Right lobe of liver (tissue), 6 donors: ENCODE data around the gene NFKB1. TPM values are rescaled to one million over a fixed set of nuclear protein-coding genes. Genes with fewer than 3 reads are reported as not detected.

Source experiments
- ATAC-seq, 4 donors: fragments of 200-7000 bp; cut with Tn5 transposase; one replicate each; pipeline ENCODE4 v1.9.1; 2020; ENCODE audit warnings: mild to moderate bottlenecking in 4 of 4, moderate library complexity in 4 of 4
- DNase-seq, 3 donors: peaks; one replicate each; pipeline ENCODE4 v3.0.0-alpha.2; 2020
- H3K27ac ChIP-seq, 3 donors: fragments of 200-600 bp; one replicate each; pipeline ENCODE4 v1.8.0; 2022
- H3K27me3 ChIP-seq, 2 donors: fragments of 200-600 bp; one replicate each; pipeline ENCODE4 v1.8.0; 2022
- H3K36me3 ChIP-seq, 4 donors: fragments of 200-600 bp; sonication (generic) in 1 of 4; one replicate each; pipeline versions ENCODE4 v1.5.1 to v1.8.0; 2017 to 2022; ENCODE audit warnings: control low read depth in 1 of 4
- H3K4me1 ChIP-seq, 4 donors: fragments of 200-600 bp; sonication (generic) in 1 of 4; one replicate each; pipeline versions ENCODE4 v1.5.1 to v1.8.0; 2017 to 2022; ENCODE audit warnings: control low read depth in 1 of 4
- H3K4me3 ChIP-seq, 3 donors: fragments of 200-600 bp; one replicate each; pipeline ENCODE4 v1.8.0; 2022
- H3K9me3 ChIP-seq, 4 donors: fragments of 200-600 bp; sonication (generic) in 1 of 4; one replicate each; pipeline versions ENCODE4 v1.5.1 to v1.8.0; 2017 to 2022; ENCODE audit warnings: control low read depth in 1 of 4
- CTCF ChIP-seq, 4 donors: fragments of 200-600 bp in 3 of 4; fragments of 450-650 bp in 1 of 4; IDR thresholded peaks; one replicate each; pipeline versions ENCODE4 v1.5.1 to v1.8.0; 2016 to 2022; ENCODE audit warnings: antibody characterized with exemption in 4 of 4, mild to moderate bottlenecking in 2 of 4
- POLR2A ChIP-seq: fragments of 450-650 bp; IDR thresholded peaks from one replicate; pipeline ENCODE4 v1.6.1; 2017; ENCODE audit warnings: antibody characterized with exemption, mild to moderate bottlenecking
- WGBS: methylation state at CpG from one replicate; pipeline ENCODE4 v1.1.6; 2018; ENCODE audit warnings: low coverage, low lambda C conversion rate; ENCODE audit not compliant: insufficient coverage; ENCODE audit errors: missing lambda C conversion rate; 5-methylcytosine and 5-hydroxymethylcytosine counted together
- intact Hi-C, 2 donors: fragments of 100-400 bp; cut with DNase I; formaldehyde crosslinking; loops; one replicate each; pipeline versions ENCODE4 v1.11.2 to v1.14.1; 2022
- total RNA-seq, 6 experiments: library from RNA; depleted of rRNA in 2 of 6; stranded (reverse); fragments of >200 nt in 2 of 6; fragmentation: NEBNext Ultra II Directional in 3 of 6; extraction: Animal tissue kit (Norgen Biotek cat#: 25700) in 3 of 6; gene quantifications; one replicate each; pipeline versions ENCODE4 v1.1.0 to v1.2.4, GENCODE V29; 2016 to 2023
- donor health status: DM: no; HTN: yes; CAD: no.
- donor health status: DM: no; HTN: no; CAD: no.
- donor health status: DM: no; HTN: no; CAD: no.
- donor health status: DM: no; HTN: yes; CAD: no.
- donor health status: DM: no; HTN: yes; CAD: no.

NFKB1 gene
- total RNA-seq, 6 experiments from 2014 or later = 13.8 to 48.6 (median 17.5) TPM

- Histone ChIP-seq H3K9me3 (no peaks in the 10 kb centered on the region), H3K4me3 (no peak overlapping the region), H3K27ac (no peak overlapping the region), H3K36me3 (peaks cover 0 to 50% (median 15%) of the 10 kb centered on the region in 4 donors), H3K4me1 (no peaks in the 10 kb centered on the region), H3K27me3 (no peaks in the 10 kb centered on the region)
- no peak for TF ChIP-seq CTCF (IDR thresholded peaks at IDR 0.05)
- no peak for TF ChIP-seq POLR2A
- DNase-seq (no peak), ATAC-seq (no peak)
- intact Hi-C loops = no loop called here
- 83% methylated on average over 3 of the region's 4 CpGs for WGBS
Measured at GRCh38 chr4:102586644-102587021, 85.5 kb downstream of the NFKB1 start.

- Histone ChIP-seq H3K4me1 (no peaks in the 10 kb centered on the region), H3K4me3 (no peak overlapping the region), H3K27me3 (no peaks in the 10 kb centered on the region), H3K9me3 (no peaks in the 10 kb centered on the region), H3K36me3 (peaks cover 0 to 29% (median under 1%) of the 10 kb centered on the region in 4 donors), H3K27ac (no peak overlapping the region)
- ATAC-seq (no peak), DNase-seq (no peak)
- WGBS = 92% methylated on average over 3 of the region's 3 CpGs
- intact Hi-C loops = no loop called here
- no peak for TF ChIP-seq POLR2A
- TF ChIP-seq CTCF (IDR thresholded peaks at IDR 0.05) = no peak
Measured at GRCh38 chr4:102589743-102590142, 88.6 kb downstream of the NFKB1 start.

GRCh38 chr4:102592256-102592655 lies 91.1 kb downstream of the NFKB1 start:
- no peak for ATAC-seq
- no peak for DNase-seq
- Histone ChIP-seq H3K36me3 (peaks cover 5 to 39% (median 13%) of the 10 kb centered on the region in 4 donors), H3K27me3 (no peaks in the 10 kb centered on the region), H3K4me1 (no peaks in the 10 kb centered on the region), H3K27ac (no peak overlapping the region), H3K9me3 (no peaks in the 10 kb centered on the region), H3K4me3 (no peak overlapping the region)
- TF ChIP-seq POLR2A (no peak), CTCF (IDR thresholded peaks at IDR 0.05) (no peak)
- intact Hi-C loops = no loop called here

- no peaks in the 10 kb centered on the region for H3K9me3 ChIP-seq
- no peaks in the 10 kb centered on the region for H3K27me3 ChIP-seq
- 82% methylated on average over 7 of the region's 7 CpGs for WGBS
- TF ChIP-seq CTCF (IDR thresholded peaks at IDR 0.05) (no peak), POLR2A (no peak)
- no peak overlapping the region for H3K4me3 ChIP-seq
- intact Hi-C loops = no loop called here
- no peak for ATAC-seq
- H3K36me3 ChIP-seq = peaks cover 9 to 39% (median 17%) of the 10 kb centered on the region in 4 donors
- no peak for DNase-seq
- H3K4me1 ChIP-seq = no peaks in the 10 kb centered on the region
- H3K27ac ChIP-seq = no peak overlapping the region
Measured at GRCh38 chr4:102593147-102593546, 92.0 kb downstream of the NFKB1 start.

GRCh38 chr4:102594000-102594399 lies 92.8 kb downstream of the NFKB1 start:
- peaks cover 12 to 43% (median 21%) of the 10 kb centered on the region in 4 donors for H3K36me3 ChIP-seq
- H3K4me3 ChIP-seq = no peak overlapping the region
- DNase-seq (no peak), ATAC-seq (no peak)
- 81% methylated on average over 2 of the region's 2 CpGs for WGBS
- intact Hi-C loops = no loop called here
- H3K4me1 ChIP-seq = no peaks in the 10 kb centered on the region
- no peaks in the 10 kb centered on the region for H3K27me3 ChIP-seq
- TF ChIP-seq POLR2A (no peak), CTCF (IDR thresholded peaks at IDR 0.05) (no peak)
- no peaks in the 10 kb centered on the region for H3K9me3 ChIP-seq
- H3K27ac ChIP-seq = no peak overlapping the region
